Esophagus mucosa (tissue), 1 donor: Measurements from ENCODE around the gene CRHR2. TPM values are rescaled to one million over a fixed set of nuclear protein-coding genes. Genes with fewer than 3 reads are reported as not detected.
A peak's percentile ranks its signal among the peaks of the same experiment; 100 is the strongest.

Experiments
- ATAC-seq: fragments of 200-7000 bp; cut with Tn5 transposase; one replicate; pipeline ENCODE4 v1.9.1; 2020
- total RNA-seq: library from RNA; stranded (reverse); gene quantifications from one replicate; pipeline ENCODE4 v1.2.4, GENCODE V29; 2023
- donor health status: DM: yes; HTN: yes; CAD: no.

Gene CRHR2
- total RNA-seq, 1 donor from 2014 or later, result not detected

DNA sequence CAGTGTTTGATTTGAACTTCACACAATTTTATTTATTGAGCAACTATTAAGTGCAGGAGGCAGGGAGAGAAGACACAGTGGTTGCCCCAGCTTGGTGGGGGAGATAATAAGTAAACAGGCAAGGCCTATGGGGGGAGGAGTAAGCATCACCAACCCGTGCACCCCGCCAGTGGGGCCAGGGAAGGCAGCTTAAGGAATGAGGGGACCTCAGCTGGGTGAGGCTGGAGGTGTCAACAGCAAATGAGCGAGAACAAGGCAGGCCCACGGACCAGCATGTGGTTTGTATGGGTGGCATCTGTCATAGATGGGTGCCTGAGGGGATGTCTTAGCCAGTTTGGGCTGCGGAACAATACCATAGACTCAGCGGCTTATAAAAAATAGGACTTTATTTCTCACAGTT lies 24.1 kb upstream of the CRHR2 start:
- no peak for ATAC-seq

- ATAC-seq, result no peak
These were observed 23.3 kb upstream of the CRHR2 start for GRCh38 chr7:30705596-30705995.

- ATAC-seq, result no peak
These were observed 22.8 kb upstream of the CRHR2 start for GRCh38 chr7:30705008-30705407.

DNA sequence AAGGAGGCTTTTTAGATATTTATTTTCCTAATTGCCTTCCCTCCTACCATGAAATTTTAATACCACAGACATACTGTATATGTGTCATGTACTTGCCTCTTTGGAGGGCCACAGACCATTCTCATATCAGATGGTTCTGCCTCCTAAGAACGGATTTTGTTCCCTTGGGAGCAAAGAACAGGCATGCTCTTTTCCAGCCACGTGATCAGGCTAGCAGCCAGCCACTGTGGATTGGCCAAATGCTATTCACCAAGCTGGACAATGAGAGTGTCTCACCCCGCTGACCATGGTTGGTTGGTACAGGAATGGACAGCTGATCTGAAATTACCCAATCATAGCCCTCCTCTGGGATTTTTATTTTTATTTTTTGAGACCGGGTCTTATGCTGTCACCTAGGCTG lies 21.5 kb upstream of the CRHR2 start:
- no peak for ATAC-seq

- ATAC-seq, result no peak
These were observed 19.9 kb upstream of the CRHR2 start for GRCh38 chr7:30702200-30702599.

DNA sequence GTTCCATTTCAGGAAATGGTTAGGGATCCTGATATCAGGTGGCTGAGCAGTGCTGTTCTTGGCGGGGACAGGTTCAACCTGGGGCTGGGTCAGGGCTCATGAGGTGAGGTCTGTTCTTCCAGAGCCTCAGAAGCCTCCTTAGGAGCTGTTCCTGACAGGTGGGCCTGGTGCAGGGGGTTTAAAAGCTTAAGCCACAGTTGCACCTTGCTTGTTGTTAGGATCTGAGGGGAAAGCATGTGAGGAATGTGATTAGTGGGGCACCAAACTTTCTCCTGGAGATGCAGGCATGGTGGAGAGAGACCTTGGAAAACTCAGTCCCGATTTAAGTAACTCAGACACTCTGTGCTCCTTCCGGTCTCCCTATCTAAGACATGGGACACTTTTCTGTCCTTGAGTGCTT lies 18.7 kb upstream of the CRHR2 start:
- ATAC-seq, result no peak

DNA sequence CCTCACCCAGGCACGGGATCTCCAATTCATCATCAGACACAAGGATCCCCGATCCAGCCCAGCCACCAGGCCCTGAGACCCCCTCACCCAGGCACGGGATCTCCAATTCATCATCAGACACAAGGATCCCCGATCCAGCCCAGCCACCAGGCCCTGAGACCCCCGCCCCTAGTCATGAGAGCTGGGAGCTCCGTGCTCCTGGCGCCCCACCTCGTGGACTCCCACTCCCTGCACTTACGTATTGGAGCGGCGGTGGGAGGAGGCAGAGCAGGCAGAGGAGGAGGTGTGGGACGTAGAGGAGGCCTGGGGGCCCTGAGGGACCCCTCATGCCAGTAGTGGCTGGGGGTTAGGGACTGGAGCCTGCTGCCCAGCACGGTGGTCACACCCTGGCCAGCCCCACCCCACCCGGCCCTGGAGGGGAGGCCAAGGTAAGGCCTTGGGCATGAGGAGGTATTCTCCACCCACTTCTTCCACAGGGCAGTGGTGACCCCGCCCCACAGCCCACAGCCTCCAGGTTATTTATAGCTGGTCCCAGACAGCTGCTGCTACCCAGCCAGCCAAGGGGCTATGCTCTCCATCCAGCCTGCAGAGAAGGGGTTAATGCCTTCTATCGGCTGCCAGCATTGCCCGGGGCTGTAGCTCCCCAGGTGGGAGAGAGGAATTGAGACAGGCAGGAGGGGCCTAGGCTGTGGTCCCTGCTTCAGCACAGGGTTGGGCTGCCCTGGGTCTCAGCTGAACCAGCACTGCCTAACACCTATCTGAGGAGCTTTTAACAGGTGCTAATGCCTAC lies 17.6 kb upstream of the CRHR2 start:
- ATAC-seq, result no peak

- ATAC-seq, result no peak
These were observed 16.2 kb upstream of the CRHR2 start for GRCh38 chr7:30698481-30698880.

DNA sequence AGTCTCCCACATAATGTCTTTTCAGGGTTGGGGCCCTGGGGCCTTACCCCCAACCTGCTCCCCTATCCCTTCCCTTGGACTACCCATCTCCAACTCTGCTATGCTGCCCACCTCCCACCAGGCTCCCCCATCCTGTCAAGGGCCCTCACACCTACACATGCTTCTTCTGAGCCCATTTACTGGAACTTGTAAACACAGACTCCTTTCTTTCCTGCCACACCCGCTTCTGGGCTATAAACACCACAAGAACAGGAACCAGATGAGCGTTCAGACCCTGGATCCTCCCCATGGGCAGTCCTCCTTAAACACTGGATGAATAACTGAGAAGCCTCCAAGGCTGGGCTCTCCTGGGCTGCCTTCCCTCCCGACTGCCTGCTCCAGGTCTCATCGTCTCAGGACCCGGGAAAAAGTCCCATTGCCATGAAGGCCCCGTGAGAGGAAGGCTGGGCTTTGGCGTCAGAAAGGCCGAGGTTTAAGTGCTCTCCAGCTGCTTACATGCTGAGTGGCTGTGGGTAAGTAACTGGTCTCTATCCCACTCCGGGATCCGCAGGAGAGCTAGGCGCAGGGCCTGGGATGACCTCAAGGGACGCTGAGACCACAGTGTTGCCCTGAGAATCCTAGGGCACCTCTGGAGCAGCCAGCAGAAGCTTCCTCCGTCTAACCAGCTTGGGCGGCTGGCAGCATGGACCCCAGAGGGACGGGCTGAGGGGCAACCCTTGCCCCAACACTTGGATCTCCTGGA lies 15.6 kb upstream of the CRHR2 start:
- ATAC-seq, result peak; percentile 21

DNA sequence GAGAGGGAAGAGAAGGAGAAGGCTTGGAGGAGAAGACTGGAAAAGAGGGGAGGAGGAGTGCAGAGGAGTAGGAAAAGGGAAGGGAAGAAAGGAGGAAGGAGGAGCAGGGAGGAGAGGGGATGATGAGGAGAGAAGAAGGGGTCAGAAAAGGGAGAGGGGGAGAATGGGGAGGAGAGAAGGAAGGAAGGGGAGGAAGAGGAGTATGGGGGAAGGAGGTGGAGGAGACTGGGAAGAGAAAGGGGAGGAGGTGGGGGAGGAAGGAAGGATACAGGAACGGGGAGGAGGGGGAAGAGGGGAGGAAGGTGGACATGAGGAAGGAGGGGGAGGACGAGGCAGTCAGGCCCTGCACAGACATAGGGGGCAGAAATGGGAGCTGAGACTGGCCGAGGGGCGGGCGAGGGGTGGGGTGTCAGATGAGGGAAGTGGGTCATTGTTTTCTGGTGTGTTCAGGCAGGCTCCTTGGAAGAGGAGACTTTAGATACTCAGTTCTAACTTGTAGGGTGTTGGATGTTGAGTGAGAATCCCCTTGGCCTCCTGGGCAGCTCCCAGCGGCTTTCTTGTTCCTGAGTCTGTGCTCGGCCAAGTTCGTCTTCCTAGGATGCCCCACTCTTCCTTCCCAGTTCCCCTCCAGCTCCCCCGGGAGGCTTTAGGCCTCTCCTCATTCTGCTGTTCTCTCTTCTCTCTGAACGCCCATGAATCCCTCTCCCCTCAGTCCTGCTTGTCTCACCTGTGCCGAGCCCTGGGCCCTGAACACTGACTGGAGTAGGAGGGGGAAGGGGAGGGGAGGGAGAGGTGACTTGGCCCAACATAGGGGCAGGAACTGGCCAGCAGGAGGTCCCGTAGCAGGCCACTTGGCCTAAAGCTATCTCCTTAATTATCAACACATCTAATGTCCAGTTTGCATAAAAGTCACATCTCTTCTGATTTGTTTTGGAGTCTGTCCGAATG lies 12.8 kb upstream of the CRHR2 start:
- no peak for ATAC-seq

DNA sequence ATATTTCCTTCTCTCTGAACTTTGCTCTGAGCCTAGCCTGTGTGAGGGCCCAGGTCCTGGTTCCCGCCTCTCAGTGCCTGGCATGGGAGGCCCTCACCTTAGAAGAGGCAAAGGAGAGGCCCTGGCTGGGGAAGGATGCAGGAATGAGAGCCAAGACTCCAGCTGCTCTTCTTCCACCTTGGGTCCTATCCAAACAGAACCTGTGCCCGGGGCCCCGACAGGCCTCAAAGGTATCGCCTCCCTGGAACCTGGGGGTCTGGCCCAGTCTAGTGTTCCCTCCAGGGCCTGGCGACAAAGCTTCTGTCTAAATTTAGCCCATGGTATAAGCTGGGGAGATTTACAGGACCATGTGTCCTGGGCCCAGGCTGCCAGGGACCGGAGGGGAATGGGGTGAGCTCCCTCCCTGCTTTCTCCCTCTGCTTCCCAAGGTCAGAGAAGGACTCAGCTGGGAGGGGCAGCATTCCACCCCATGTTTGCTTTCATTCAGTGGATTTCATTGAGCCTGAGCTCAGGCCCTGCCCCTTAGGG lies 12.0 kb upstream of the CRHR2 start:
- no peak for ATAC-seq

DNA sequence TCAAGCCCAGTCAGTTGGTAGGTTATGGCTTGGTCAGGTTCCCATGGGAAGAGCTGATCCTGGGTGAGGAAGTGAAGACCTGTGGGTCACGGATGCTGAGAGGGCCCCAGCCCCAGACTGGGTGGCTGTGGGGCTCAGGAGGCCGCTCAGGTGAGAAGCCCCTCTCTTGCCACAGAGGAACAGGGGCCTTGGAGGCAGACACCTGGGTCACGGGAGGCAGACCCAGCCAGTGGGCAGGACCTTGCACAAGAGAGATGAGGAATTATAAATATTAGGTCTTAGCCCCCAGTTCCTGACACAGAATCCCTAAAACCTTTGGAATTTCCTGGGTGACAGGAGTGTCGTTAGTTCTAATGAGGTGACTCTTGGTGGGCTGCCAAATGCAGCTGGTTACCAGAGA lies 10.6 kb upstream of the CRHR2 start:
- no peak for ATAC-seq

DNA sequence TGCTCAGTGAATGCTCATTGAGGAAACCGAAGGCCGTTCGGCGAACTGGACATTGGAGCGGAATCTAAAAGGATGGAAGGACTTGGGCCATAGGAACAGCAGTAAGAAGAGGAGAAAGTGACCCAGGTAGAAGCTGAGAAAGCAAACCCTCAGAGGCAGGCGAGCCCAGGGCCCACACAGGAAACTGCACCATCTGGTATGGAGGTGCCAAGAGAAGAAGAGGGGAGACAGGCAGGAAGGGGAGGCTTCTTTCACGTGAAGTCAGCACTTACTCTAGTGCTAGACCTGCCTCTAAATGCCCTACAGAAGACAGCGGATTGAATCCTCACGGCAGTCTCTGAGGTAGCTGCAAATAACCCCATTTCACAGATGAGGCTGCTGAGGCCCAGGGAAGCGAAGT lies 10.2 kb upstream of the CRHR2 start:
- ATAC-seq, result no peak

DNA sequence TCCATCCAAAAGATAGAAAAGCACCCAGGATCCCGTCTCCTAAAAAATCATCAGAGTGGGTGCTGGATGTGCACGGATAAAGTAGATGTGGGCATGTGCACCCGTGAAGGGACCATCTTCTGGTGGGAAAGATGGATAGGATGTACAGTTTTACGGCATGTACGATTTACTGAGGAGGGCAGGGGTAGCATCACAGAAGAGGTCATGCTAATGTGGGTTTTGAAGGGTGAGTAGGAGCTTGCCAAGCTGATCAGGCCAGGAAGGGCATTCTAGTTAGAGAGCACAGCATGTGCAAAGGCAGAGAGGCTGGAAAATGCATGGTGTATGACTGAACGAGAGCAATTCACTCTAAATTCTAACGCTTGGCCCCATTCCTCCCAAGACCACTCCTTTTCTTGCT lies 7.8 kb upstream of the CRHR2 start:
- no peak for ATAC-seq

- ATAC-seq, result no peak
These were observed 6.5 kb upstream of the CRHR2 start for GRCh38 chr7:30688718-30689221.

GRCh38 chr7:30687604-30688003 lies 5.3 kb upstream of the CRHR2 start:
- no peak for ATAC-seq

- ATAC-seq, result no peak
These were observed 2.1 kb upstream of the CRHR2 start for GRCh38 chr7:30684351-30684750.

- ATAC-seq, result no peak
These were observed 1.6 kb upstream of the CRHR2 start for GRCh38 chr7:30683816-30684215.

- ATAC-seq, result no peak
These were observed 1.1 kb upstream of the CRHR2 start for GRCh38 chr7:30683306-30683705.

DNA sequence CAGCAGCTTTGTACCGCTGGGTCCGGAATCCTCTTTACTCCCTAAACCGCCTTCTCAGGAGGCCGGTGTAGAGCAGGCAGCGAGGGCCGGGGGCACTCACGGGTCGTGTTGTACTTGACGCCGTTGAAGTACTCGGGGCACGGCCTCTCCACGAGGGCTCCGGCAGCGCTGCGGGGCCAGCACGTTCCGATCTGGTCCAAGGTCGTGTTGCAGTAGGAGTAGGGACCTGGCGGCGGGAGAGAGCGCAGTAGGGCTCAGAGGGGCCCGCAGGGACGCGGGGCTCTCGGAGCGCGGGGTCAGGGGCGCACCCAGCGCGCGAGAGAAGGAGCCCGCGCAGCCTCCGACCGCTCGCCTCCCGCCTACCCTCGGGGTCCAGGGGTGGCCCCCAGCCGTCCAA lies 443 bp downstream of the CRHR2 start:
- ATAC-seq, result peak; percentile 9

GRCh38 chr7:30681331-30681797 lies 892 bp downstream of the CRHR2 start:
- ATAC-seq, result no peak

GRCh38 chr7:30679664-30680063 lies 2.6 kb downstream of the CRHR2 start:
- no peak for ATAC-seq

DNA sequence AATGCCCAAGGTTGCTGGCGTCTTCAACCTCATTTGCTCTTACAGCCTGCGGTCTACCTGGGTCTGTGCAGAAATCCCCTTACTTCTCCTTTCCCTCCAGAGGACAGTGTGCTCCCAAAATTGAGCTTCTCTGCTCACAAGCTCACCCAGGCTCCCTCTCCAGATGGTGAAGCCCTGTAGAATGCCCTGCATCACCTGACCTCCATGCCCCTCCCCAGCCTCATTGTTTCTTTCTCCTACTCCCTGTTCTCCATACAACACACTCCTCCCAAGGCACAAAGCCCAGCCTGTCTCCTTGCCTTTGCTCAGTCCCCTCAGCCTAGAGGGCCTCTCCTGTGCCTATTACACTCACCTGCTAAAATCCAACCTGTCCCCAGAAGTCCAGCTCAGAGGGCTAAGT lies 3.5 kb downstream of the CRHR2 start:
- ATAC-seq, result no peak
